GM12878 (cell line): ENCODE data around the gene CYP46A1. TPM values are rescaled to one million over a fixed set of nuclear protein-coding genes. Genes with fewer than 3 reads are reported as not detected.

ENCODE experiments used
- ATF3 ChIP-seq: IDR thresholded peaks from 2 replicates; pipeline ENCODE4 v1.6.1; 2011; ENCODE audit warnings: low read depth, mild to moderate bottlenecking, low read length, moderate library complexity, borderline replicate concordance; ENCODE audit errors: extremely low read depth
- CBFB ChIP-seq: IDR thresholded peaks from 2 replicates; pipeline ENCODE4 v1.6.1; 2016; ENCODE audit warnings: antibody characterized with exemption, low read depth
- EGR1 ChIP-seq, 2 experiments: IDR thresholded peaks; 1 replicate in 1 of 2; 2 replicates in 1 of 2; pipeline ENCODE4 v1.6.1; 2011 to 2012; ENCODE audit warnings: low read depth in 2 of 2, low read length in 2 of 2, borderline replicate concordance in 1 of 2, mild to moderate bottlenecking in 1 of 2, moderate library complexity in 1 of 2
- EZH2 ChIP-seq: IDR thresholded peaks from 2 replicates; pipeline ENCODE4 v1.6.1; 2012; ENCODE audit warnings: low read depth, mild to moderate bottlenecking, control low read depth, inconsistent platforms, low read length, borderline replicate concordance; ENCODE audit not compliant: control insufficient read depth
- FOXK2 ChIP-seq: fragments of 450-650 bp; IDR thresholded peaks from 2 replicates; pipeline ENCODE4 v1.6.1; 2017; ENCODE audit warnings: mild to moderate bottlenecking, moderate library complexity
- MEF2B ChIP-seq: fragments of 450-650 bp; IDR thresholded peaks from 2 replicates; pipeline ENCODE4 v1.6.1; 2018; ENCODE audit warnings: mild to moderate bottlenecking, moderate library complexity; ENCODE audit not compliant: partially characterized antibody, poor library complexity, severe bottlenecking
- NKRF ChIP-seq: fragments of 450-650 bp; conservative IDR thresholded peaks from 2 replicates; pipeline ENCODE4 v1.6.1; 2017; ENCODE audit warnings: mild to moderate bottlenecking, moderate library complexity
- NR2F1 ChIP-seq: fragments of 450-650 bp; conservative IDR thresholded peaks from 2 replicates; pipeline ENCODE4 v1.6.1; 2017; ENCODE audit warnings: mild to moderate bottlenecking
- POLR2A ChIP-seq: IDR thresholded peaks from 2 replicates; pipeline ENCODE4 v1.6.1; 2011; ENCODE audit warnings: low read depth, mild to moderate bottlenecking, low read length
- SIN3A ChIP-seq: IDR thresholded peaks from 2 replicates; pipeline ENCODE4 v1.6.1; 2012; ENCODE audit warnings: low read depth, low read length, improper control_type of control experiment
- polyA plus RNA-seq, 11 experiments: library from polyadenylated mRNA; depleted of rRNA in 4 of 11; unstranded in 6 of 11; stranded (reverse) in 5 of 11; fragments of >200 nt; fragmentation: Nextera tagmentation in 4 of 11; fragmentation: Illumina TruSeq in 1 of 11; extraction: Ambion mirVana in 4 of 11; extraction: Trizol in 1 of 11; gene quantifications; 1 replicate in 1 of 11; 2 replicates in 10 of 11; pipeline versions ENCODE4 v1.2.1 to v1.2.3, GENCODE V29; 2011 to 2016; ENCODE audit warnings: inconsistent platforms in 2 of 11, missing spikeins in 2 of 11, low read depth in 1 of 11
- total RNA-seq, 4 experiments: library from RNA; depleted of rRNA in 3 of 4; stranded (reverse); fragments of >200 nt in 3 of 4; fragmentation: Illumina TruSeq in 1 of 4; extraction: Trizol in 1 of 4; gene quantifications; 2 replicates each; pipeline versions ENCODE4 v1.2.1 to v1.2.3, GENCODE V29; 2013 to 2021

Gene CYP46A1
- total and polyA plus RNA-seq, 10 of the 15 experiments (the other 5 are each of a cell fraction or from before 2014, with no cell fraction given) = 0.04 to 0.11 TPM; not detected in 8

GRCh38 chr14:99683619-99684409 is at the start of gene CYP46A1 (continued):
- TF ChIP-seq NKRF (peak; percentile 75), NR2F1 (0 out of 2 replicates have a peak, but pooled peaks have one; percentile 24), EZH2 (no peak), CBFB (no peak), POLR2A (peak; percentile 68), FOXK2 (no peak), EGR1 (IDR thresholded peaks at IDR 0.05; ENCODE audit: borderline replicate concordance in 1 of 2, low read depth in 2 of 2, low read length in 2 of 2) (0 out of 3 replicates have a peak, but pooled peaks of 1 of the 2 experiments have one; percentile 1), MEF2B (no peak), ATF3 (peak; percentile 76; the same call in 1 of the 2 replicates), SIN3A (peak; percentile 69)
